ENCODE data around the gene HOXD11.

DNA sequence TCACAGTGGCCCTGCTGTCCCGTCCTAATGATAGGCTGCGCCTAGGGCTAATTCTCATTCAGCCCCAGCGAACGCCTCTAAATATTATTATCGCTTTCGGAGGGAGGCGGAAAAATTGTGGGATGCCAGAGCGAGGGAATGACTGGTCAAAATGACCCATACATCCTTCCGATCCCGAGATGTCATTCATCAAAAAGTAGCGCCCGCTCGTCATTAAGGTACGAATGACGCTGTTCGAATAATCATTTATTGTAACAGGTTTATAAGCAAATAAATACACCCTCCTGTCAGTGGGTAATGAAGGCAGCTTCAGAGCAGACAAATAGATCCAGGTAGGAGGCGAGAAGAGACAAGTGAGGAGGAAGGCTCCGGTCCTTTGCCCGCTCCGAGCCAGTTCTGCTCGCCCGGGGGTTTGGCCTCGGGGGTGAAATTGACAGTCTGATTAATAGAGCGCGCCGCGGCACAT, 23.3 kb upstream of the HOXD11 start, which contains the start of gene EVX2:
- TF ChIP-seq ZBTB7A (IDR thresholded peaks at IDR 0.05; ENCODE audit: low read depth) (no peak), TEAD4 (IDR thresholded peaks at IDR 0.05) (no peak), RAD21 (IDR thresholded peaks at IDR 0.05; ENCODE audit: low read depth) (no peak), YY1 (IDR thresholded peaks at IDR 0.05; ENCODE audit: low read depth) (no peak), TAF1 (IDR thresholded peaks at IDR 0.05; ENCODE audit: low read depth) (no peak), CREB1 (IDR thresholded peaks at IDR 0.05; ENCODE audit: low read depth) (no peak), EP300 (IDR thresholded peaks at IDR 0.05; ENCODE audit: borderline replicate concordance) (no peak), NFIC (IDR thresholded peaks at IDR 0.05) (no peak), TCF12 (IDR thresholded peaks at IDR 0.05; ENCODE audit: low read depth) (no peak), FOXM1 (IDR thresholded peaks at IDR 0.05; ENCODE audit: borderline replicate concordance, low read depth) (no peak), CEBPB (IDR thresholded peaks at IDR 0.05) (no peak)
- TF ChIP-seq, protein P1, sequence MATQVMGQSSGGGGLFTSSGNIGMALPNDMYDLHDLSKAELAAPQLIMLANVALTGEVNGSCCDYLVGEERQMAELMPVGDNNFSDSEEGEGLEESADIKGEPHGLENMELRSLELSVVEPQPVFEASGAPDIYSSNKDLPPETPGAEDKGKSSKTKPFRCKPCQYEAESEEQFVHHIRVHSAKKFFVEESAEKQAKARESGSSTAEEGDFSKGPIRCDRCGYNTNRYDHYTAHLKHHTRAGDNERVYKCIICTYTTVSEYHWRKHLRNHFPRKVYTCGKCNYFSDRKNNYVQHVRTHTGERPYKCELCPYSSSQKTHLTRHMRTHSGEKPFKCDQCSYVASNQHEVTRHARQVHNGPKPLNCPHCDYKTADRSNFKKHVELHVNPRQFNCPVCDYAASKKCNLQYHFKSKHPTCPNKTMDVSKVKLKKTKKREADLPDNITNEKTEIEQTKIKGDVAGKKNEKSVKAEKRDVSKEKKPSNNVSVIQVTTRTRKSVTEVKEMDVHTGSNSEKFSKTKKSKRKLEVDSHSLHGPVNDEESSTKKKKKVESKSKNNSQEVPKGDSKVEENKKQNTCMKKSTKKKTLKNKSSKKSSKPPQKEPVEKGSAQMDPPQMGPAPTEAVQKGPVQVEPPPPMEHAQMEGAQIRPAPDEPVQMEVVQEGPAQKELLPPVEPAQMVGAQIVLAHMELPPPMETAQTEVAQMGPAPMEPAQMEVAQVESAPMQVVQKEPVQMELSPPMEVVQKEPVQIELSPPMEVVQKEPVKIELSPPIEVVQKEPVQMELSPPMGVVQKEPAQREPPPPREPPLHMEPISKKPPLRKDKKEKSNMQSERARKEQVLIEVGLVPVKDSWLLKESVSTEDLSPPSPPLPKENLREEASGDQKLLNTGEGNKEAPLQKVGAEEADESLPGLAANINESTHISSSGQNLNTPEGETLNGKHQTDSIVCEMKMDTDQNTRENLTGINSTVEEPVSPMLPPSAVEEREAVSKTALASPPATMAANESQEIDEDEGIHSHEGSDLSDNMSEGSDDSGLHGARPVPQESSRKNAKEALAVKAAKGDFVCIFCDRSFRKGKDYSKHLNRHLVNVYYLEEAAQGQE (IDR thresholded peaks at IDR 0.05; ENCODE audit: low read depth): no peak
- TF ChIP-seq, protein P2, sequence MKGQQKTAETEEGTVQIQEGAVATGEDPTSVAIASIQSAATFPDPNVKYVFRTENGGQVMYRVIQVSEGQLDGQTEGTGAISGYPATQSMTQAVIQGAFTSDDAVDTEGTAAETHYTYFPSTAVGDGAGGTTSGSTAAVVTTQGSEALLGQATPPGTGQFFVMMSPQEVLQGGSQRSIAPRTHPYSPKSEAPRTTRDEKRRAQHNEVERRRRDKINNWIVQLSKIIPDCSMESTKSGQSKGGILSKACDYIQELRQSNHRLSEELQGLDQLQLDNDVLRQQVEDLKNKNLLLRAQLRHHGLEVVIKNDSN (IDR thresholded peaks at IDR 0.05): no peak
- TF ChIP-seq, protein P3, sequence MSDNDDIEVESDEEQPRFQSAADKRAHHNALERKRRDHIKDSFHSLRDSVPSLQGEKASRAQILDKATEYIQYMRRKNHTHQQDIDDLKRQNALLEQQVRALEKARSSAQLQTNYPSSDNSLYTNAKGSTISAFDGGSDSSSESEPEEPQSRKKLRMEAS (IDR thresholded peaks at IDR 0.05): no peak

Data from Ishikawa (cell line).